SK-N-MC (cell line): Measurements from ENCODE around the gene CTNNA3.

Experiments
- EZH2 ChIP-seq: fragments of 200-600 bp; sonication (generic); IDR thresholded peaks from one replicate; pipeline ENCODE4 v1.6.1; 2017; ENCODE audit warnings: antibody characterized with exemption
- POLR2AphosphoS5 ChIP-seq: IDR thresholded peaks from 2 replicates; pipeline ENCODE4 v1.6.1; 2012; ENCODE audit warnings: mild to moderate bottlenecking, low read depth, low read length, borderline replicate concordance

- TF ChIP-seq POLR2AphosphoS5 (no peak), EZH2 (no peak)
Observed at GRCh38 chr10:66537186-66537585, 1158.8 kb downstream of the CTNNA3 start.
